Cardiac muscle cell (in vitro differentiated cells and primary cell): ENCODE data around the gene ABL1. TPM values are rescaled to one million over a fixed set of nuclear protein-coding genes. Genes with fewer than 3 reads are reported as not detected.

Experiments used
- DNase-seq, 2 donors: peaks; one replicate each; pipeline versions ENCODE4 v3.0.0 to v3.0.0-alpha.2; 2010 to 2017; ENCODE audit warnings: low read depth in 1 of 2, low spot score in 1 of 2
- H3K27ac ChIP-seq: fragments of 200-600 bp; sonication (generic); 2 replicates; pipeline ENCODE4 v1.5.1; 2016
- H3K27me3 ChIP-seq: fragments of 200-600 bp; sonication (generic); 2 replicates; pipeline ENCODE4 v1.6.0; 2016; ENCODE audit warnings: control low read depth
- H3K36me3 ChIP-seq: fragments of 200-600 bp; sonication (generic); 2 replicates; pipeline ENCODE4 v1.5.1; 2016; ENCODE audit warnings: control low read depth
- H3K4me1 ChIP-seq: fragments of 200-600 bp; sonication (generic); 2 replicates; pipeline ENCODE4 v1.8.1; 2017; ENCODE audit warnings: low read depth, mild to moderate bottlenecking, mixed run types
- H3K4me3 ChIP-seq: fragments of 200-600 bp; sonication (generic); 2 replicates; pipeline ENCODE4 v1.5.1; 2016; ENCODE audit warnings: mild to moderate bottlenecking
- H3K9me3 ChIP-seq: fragments of 200-600 bp; sonication (generic); 2 replicates; pipeline ENCODE4 v1.5.1; 2017; ENCODE audit warnings: low read depth, mild to moderate bottlenecking, control low read depth
- polyA plus RNA-seq: library from polyadenylated mRNA; unstranded; fragments of >200 nt; fragmentation: Nextera tagmentation; extraction: Ambion mirVana; gene quantifications from 2 replicates; pipeline ENCODE4 v1.2.1, GENCODE V29; 2016
- total RNA-seq: library from RNA; depleted of rRNA; stranded (reverse); fragments of >200 nt; gene quantifications from 2 replicates; pipeline ENCODE4 v1.2.3, GENCODE V29; 2016
- TF ChIP-seq, protein P1 (sequence below): IDR thresholded peaks from 2 replicates; pipeline ENCODE4 v1.5.1; 2012; ENCODE audit warnings: low read depth, mild to moderate bottlenecking, low read length

The ABL1 gene
- total and polyA plus RNA-seq, 2 experiments from 2014 or later: 41.8 to 97.1 TPM

DNA sequence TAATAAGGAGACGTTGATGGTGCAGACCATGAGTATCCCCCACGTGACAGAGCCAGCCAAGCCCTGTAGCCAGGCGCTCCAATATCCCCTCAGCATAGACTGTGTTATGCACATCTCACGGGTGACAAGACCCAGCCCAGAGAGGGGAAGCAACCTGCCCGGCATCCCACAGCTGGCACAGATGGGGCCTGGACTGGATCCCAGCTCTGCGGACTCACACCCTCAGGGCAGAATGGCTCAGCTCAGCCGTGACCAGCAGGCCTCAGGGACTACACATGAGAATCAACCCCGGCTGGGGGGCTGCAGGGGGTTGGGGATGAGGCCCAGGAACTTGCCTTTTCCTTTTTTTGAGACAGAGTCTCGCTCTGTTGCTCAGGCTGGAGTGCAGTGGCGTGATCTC lies 92.3 kb downstream of the ABL1 start:
- no peak for DNase-seq

DNA sequence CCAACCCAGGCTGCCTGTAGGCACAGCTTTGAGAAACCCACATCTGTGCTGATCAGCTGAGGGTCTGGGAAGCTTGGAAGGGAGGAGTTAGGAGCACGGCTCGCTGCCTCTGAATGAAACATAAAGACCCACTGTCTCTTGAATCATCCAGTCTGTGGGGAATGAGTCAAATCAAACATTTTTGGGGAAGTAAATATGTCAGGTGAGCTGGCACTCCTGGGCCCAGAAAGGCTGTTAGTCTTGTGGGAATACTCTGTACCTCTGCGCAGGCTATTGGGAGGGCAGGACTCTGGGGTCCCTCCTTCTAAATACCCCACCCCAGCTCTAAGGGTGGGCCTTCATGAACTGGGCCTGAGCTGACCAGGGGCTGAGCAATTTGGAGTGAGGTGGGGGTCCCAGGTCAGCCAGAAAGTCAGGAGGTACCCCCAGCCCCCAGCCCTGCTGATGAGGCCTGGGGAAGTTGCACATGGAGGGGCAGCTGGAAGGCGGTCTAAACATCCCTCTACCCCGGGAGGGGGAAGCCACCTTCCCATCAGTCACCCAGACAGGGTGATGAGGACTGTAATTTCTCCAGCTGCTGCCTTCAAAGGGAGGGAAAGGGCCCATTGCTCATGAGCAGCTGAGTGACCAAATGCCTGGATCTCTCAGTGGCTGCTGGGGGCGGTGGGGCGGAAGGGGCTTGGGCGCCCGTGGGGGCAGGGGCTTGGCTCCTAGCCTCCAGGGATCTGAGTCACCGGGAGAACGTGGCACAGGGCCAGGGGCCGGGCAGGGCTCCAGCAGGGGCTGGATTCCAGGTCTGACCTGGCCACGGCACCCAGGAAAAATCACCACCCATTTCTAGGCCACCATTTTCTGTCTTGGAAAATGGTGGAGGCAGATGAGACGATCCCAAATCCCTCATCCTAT lies 93.2 kb downstream of the ABL1 start:
- H3K27me3 ChIP-seq: no peaks in the 10 kb centered on the region
- peaks cover 4% of the 10 kb centered on the region for H3K4me1 ChIP-seq
- no peak overlapping the region for H3K4me3 ChIP-seq
- no peak overlapping the region for H3K27ac ChIP-seq
- TF ChIP-seq, protein P1, sequence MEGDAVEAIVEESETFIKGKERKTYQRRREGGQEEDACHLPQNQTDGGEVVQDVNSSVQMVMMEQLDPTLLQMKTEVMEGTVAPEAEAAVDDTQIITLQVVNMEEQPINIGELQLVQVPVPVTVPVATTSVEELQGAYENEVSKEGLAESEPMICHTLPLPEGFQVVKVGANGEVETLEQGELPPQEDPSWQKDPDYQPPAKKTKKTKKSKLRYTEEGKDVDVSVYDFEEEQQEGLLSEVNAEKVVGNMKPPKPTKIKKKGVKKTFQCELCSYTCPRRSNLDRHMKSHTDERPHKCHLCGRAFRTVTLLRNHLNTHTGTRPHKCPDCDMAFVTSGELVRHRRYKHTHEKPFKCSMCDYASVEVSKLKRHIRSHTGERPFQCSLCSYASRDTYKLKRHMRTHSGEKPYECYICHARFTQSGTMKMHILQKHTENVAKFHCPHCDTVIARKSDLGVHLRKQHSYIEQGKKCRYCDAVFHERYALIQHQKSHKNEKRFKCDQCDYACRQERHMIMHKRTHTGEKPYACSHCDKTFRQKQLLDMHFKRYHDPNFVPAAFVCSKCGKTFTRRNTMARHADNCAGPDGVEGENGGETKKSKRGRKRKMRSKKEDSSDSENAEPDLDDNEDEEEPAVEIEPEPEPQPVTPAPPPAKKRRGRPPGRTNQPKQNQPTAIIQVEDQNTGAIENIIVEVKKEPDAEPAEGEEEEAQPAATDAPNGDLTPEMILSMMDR: no peak
- H3K36me3 ChIP-seq: no peaks in the 10 kb centered on the region
- no peaks in the 10 kb centered on the region for H3K9me3 ChIP-seq
- DNase-seq: peak in 1 of 2 donors; percentile 76

More for the DNA sequence above, 92.3 kb downstream of the ABL1 start:
- TF ChIP-seq, protein P1: no peak
- H3K27me3 ChIP-seq: no peaks in the 10 kb centered on the region
- no peak overlapping the region for H3K27ac ChIP-seq
- no peaks in the 10 kb centered on the region for H3K36me3 ChIP-seq
- no peaks in the 10 kb centered on the region for H3K9me3 ChIP-seq
- H3K4me1 ChIP-seq: no peaks in the 10 kb centered on the region
- no peak overlapping the region for H3K4me3 ChIP-seq

DNA sequence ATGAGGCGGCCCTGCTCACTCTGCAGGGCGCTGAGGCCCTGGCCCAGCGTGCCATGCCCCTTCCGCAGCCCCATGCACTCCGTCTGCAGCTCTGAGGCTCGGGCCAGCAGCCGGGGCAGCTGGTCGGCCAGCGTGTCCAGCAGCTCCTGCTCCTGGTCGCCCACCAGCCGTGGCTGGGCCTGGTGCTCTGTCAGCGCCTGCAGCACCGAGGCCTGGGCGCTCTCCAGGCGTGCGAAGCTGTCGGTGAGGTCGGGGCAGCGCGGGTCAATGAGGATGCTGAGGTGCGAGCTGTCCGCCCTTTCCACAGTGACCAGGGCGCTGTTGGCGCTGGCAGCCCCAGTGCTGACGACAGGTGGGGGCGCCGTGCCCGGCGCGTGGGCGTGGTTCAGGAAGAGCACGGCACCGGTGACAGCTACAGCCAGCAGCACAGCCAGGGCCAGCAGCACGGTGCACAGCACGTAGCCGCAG lies 94.6 kb downstream of the ABL1 start:
- H3K9me3 ChIP-seq: no peaks in the 10 kb centered on the region
- H3K27me3 ChIP-seq: no peaks in the 10 kb centered on the region
- H3K4me3 ChIP-seq: no peak overlapping the region
- TF ChIP-seq, protein P1: no peak
- peaks cover 5% of the 10 kb centered on the region for H3K4me1 ChIP-seq
- no peak for DNase-seq
- H3K27ac ChIP-seq: no peak overlapping the region
- H3K36me3 ChIP-seq: no peaks in the 10 kb centered on the region

DNA sequence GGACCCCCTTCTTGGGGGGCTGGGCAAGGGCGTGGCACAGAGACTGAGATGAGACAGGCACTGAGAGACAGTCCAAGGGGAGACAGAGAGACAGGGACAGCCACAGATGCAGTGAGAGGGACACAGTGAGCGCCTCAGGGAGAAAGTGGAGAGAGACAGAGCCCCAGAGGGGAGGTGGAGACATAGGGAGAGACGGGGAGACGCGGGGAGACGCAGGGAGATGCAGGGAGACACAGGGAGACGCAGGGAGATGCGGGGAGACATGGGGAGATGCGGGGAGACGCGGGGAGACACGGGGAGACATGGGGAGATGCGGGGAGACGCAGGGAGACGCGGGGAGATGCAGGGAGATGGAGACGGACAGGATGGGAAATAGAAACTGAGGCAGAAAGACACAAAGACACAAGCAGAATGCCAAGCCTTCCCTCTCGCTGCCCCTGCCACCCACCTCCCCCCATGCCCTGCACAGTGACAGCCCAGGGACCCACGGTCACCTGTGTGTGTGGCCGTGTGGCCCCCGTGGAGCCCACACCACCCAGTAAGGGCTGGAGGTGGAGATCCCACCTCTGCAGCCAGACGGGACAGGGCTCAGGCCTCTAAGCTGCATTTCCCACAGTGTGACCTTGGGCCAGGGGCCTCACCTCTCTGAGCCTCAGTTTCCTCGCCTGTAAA lies 95.2 kb downstream of the ABL1 start:
- TF ChIP-seq, protein P1: no peak
- Histone ChIP-seq H3K36me3 (no peaks in the 10 kb centered on the region), H3K9me3 (no peaks in the 10 kb centered on the region), H3K27ac (no peak overlapping the region), H3K4me1 (peaks cover 5% of the 10 kb centered on the region), H3K4me3 (no peak overlapping the region), H3K27me3 (no peaks in the 10 kb centered on the region)
- no peak for DNase-seq

DNA sequence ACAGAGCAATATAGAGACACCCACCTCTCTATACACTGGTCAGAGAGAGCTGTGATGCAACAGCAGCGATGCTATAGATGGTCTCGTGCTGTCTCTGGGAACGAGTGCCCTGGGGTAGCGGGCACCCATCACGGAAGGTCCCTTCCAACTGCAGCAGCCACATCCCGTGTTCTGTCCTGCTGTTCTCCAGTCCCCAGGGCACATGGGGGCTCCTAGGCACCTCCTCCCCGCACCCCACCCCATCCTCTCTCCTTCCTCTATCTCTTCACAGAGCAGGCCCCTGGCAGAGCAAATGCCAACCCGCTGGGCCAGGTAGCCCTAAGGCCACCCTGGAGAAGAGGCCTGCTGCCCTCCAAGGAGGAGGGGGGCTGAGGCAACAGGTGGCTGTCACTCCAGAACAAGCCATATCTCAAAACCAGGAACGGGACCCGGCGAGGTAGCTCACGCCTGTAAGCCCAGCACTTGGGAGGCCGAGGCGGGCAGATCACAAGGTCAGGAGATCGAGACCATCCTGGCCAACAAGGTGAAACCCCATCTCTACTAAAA lies 95.8 kb downstream of the ABL1 start:
- Histone ChIP-seq H3K9me3 (no peaks in the 10 kb centered on the region), H3K27me3 (no peaks in the 10 kb centered on the region), H3K36me3 (no peaks in the 10 kb centered on the region), H3K27ac (no peak overlapping the region), H3K4me3 (no peak overlapping the region), H3K4me1 (peaks cover 5% of the 10 kb centered on the region)
- TF ChIP-seq, protein P1: no peak
- DNase-seq: no peak
